GM23338 (cell line): ENCODE data around the gene EXOC6B.

Source experiments
- CREB1 ChIP-seq: fragments of 250-450 bp; sonication (Bioruptor Pico); IDR thresholded peaks from 2 replicates; pipeline ENCODE4 v1.5.0; 2020; ENCODE audit warnings: low read depth, mild to moderate bottlenecking, moderate library complexity
- EZH2 ChIP-seq: fragments of 200-600 bp; sonication (generic); IDR thresholded peaks from one replicate; pipeline ENCODE4 v1.8.0; 2017; ENCODE audit warnings: antibody characterized with exemption, mild to moderate bottlenecking, low read depth; ENCODE audit not compliant: unreplicated experiment
- EZH2phosphoT487 ChIP-seq: fragments of 200-600 bp; sonication (generic); IDR thresholded peaks from one replicate; pipeline ENCODE4 v1.8.1; 2018; ENCODE audit warnings: antibody characterized with exemption; ENCODE audit not compliant: unreplicated experiment
- JUNB ChIP-seq: IDR thresholded peaks from one replicate; pipeline ENCODE4 v1.6.1; 2016; ENCODE audit warnings: antibody characterized with exemption; ENCODE audit not compliant: unreplicated experiment
- NANOG ChIP-seq: IDR thresholded peaks from 2 replicates; pipeline ENCODE4 v1.6.1; 2016; ENCODE audit warnings: antibody characterized with exemption, borderline replicate concordance
- POLR2AphosphoS5 ChIP-seq: IDR thresholded peaks from 2 replicates; pipeline ENCODE4 v1.6.1; 2016; ENCODE audit warnings: antibody characterized with exemption, low read depth
- ZNF114 ChIP-seq: fragments of 250-450 bp; sonication (Bioruptor Pico); IDR thresholded peaks from 2 replicates; pipeline ENCODE4 v1.5.0; 2020; ENCODE audit warnings: mild to moderate bottlenecking, moderate library complexity
- ZNF331 ChIP-seq: fragments of 250-450 bp; sonication (Bioruptor Pico); IDR thresholded peaks from 2 replicates; pipeline ENCODE4 v1.5.0; 2020; ENCODE audit warnings: low read depth, mild to moderate bottlenecking, moderate library complexity
- TF ChIP-seq, protein P1 (sequence below), 2 experiments: fragments of 200-600 bp in 1 of 2; sonication (generic) in 1 of 2; conservative IDR thresholded peaks; 2 replicates each; pipeline versions ENCODE4 v1.5.1 to v1.6.1; 2016 to 2017; ENCODE audit warnings: antibody characterized with exemption in 2 of 2, low read depth in 2 of 2, mild to moderate bottlenecking in 2 of 2, moderate library complexity in 1 of 2
- TF ChIP-seq, protein P2 (sequence below): IDR thresholded peaks from one replicate; pipeline ENCODE4 v1.6.1; 2018; ENCODE audit warnings: antibody characterized with exemption; ENCODE audit not compliant: unreplicated experiment
- TF ChIP-seq, protein P3 (sequence below): IDR thresholded peaks from 2 replicates; pipeline ENCODE4 v1.6.1; 2016; ENCODE audit warnings: antibody characterized with exemption

DNA sequence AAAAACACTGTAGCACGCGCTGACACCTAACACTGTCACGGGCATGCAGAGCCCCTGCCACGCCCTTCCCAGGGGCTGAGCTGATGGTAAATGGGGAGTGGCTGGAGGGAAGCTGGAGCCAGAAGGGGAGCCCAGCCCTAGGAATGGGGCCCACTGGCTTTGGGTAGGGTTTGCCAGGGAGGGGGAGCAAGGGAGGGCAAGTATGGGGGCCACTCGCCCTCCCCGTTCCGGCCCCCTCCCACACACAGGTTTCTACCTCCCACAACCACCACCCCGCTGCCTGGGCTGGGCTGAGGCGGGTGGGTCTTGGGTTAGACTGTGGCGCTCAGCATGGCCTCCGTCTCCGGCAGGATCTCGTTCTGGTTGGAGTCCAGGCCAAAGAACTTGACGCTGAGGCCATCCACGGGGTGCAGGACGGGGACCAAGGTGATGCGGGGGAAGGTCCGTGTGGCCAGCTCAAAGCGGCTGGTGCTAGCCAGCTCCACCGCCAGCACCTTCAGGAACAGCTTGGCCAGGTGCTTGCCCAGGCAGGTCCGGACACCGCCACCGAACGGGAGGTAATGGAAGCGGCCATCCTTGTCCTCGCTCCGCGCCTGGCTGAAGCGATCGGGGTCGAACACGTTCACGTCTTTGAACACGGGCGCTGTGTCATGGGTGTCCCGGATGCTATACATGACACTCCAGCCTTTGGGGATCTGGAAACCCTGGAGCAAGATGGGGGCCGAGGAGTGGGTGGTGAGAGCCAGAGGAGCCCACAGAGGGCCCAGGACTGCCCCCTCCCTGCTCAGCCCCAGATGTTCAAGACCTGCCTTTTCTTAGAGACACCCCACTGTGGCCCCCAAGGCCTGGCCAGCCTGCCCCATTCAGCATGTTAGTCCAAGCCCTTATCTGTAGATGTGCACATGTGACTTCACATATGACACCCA lies 693.7 kb downstream of the EXOC6B start:
- TF ChIP-seq, protein P1, sequence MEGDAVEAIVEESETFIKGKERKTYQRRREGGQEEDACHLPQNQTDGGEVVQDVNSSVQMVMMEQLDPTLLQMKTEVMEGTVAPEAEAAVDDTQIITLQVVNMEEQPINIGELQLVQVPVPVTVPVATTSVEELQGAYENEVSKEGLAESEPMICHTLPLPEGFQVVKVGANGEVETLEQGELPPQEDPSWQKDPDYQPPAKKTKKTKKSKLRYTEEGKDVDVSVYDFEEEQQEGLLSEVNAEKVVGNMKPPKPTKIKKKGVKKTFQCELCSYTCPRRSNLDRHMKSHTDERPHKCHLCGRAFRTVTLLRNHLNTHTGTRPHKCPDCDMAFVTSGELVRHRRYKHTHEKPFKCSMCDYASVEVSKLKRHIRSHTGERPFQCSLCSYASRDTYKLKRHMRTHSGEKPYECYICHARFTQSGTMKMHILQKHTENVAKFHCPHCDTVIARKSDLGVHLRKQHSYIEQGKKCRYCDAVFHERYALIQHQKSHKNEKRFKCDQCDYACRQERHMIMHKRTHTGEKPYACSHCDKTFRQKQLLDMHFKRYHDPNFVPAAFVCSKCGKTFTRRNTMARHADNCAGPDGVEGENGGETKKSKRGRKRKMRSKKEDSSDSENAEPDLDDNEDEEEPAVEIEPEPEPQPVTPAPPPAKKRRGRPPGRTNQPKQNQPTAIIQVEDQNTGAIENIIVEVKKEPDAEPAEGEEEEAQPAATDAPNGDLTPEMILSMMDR (conservative IDR thresholded peaks at IDR 0.05; ENCODE audit: low read depth in 2 of 2): no peak
- TF ChIP-seq EZH2 (no peak), POLR2AphosphoS5 (no peak), EZH2phosphoT487 (no peak), NANOG (no peak), ZNF114 (no peak), CREB1 (CRISPR knock-in tag) (no peak), JUNB (no peak), ZNF331 (CRISPR knock-in tag) (no peak)
- TF ChIP-seq, protein P2, sequence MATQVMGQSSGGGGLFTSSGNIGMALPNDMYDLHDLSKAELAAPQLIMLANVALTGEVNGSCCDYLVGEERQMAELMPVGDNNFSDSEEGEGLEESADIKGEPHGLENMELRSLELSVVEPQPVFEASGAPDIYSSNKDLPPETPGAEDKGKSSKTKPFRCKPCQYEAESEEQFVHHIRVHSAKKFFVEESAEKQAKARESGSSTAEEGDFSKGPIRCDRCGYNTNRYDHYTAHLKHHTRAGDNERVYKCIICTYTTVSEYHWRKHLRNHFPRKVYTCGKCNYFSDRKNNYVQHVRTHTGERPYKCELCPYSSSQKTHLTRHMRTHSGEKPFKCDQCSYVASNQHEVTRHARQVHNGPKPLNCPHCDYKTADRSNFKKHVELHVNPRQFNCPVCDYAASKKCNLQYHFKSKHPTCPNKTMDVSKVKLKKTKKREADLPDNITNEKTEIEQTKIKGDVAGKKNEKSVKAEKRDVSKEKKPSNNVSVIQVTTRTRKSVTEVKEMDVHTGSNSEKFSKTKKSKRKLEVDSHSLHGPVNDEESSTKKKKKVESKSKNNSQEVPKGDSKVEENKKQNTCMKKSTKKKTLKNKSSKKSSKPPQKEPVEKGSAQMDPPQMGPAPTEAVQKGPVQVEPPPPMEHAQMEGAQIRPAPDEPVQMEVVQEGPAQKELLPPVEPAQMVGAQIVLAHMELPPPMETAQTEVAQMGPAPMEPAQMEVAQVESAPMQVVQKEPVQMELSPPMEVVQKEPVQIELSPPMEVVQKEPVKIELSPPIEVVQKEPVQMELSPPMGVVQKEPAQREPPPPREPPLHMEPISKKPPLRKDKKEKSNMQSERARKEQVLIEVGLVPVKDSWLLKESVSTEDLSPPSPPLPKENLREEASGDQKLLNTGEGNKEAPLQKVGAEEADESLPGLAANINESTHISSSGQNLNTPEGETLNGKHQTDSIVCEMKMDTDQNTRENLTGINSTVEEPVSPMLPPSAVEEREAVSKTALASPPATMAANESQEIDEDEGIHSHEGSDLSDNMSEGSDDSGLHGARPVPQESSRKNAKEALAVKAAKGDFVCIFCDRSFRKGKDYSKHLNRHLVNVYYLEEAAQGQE: no peak
- TF ChIP-seq, protein P3, sequence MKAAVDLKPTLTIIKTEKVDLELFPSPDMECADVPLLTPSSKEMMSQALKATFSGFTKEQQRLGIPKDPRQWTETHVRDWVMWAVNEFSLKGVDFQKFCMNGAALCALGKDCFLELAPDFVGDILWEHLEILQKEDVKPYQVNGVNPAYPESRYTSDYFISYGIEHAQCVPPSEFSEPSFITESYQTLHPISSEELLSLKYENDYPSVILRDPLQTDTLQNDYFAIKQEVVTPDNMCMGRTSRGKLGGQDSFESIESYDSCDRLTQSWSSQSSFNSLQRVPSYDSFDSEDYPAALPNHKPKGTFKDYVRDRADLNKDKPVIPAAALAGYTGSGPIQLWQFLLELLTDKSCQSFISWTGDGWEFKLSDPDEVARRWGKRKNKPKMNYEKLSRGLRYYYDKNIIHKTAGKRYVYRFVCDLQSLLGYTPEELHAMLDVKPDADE: no peak
